Gastroesophageal sphincter (tissue), 4 donors: ENCODE results near the gene RABAC1. TPM values are rescaled to one million over a fixed set of nuclear protein-coding genes. Genes with fewer than 3 reads are reported as not detected.

Experiments
- ATAC-seq: fragments of 150-250 bp; one replicate; pipeline ENCODE4 v1.9.1; 2016; ENCODE audit warnings: mild to moderate bottlenecking, moderate library complexity
- H3K27ac ChIP-seq, 4 donors: fragments of 200-600 bp; sonication (generic) in 3 of 4; 1 replicate in 3 of 4; 2 replicates in 1 of 4; pipeline ENCODE4 v1.5.1; 2016 to 2019
- H3K27me3 ChIP-seq: fragments of 200-600 bp; sonication (generic); one replicate; pipeline ENCODE4 v1.5.1; 2019
- H3K36me3 ChIP-seq, 2 donors: fragments of 200-600 bp; sonication (generic); one replicate each; pipeline ENCODE4 v1.5.1; 2019; ENCODE audit warnings: control low read depth in 1 of 2
- H3K4me1 ChIP-seq, 3 donors: fragments of 200-600 bp; sonication (generic); 1 replicate in 2 of 3; 2 replicates in 1 of 3; pipeline ENCODE4 v1.5.1; 2016 to 2019; ENCODE audit warnings: control low read depth in 2 of 3
- H3K4me3 ChIP-seq, 2 donors: fragments of 200-600 bp; sonication (generic); one replicate each; pipeline ENCODE4 v1.5.1; 2019; ENCODE audit warnings: mild to moderate bottlenecking in 1 of 2, moderate library complexity in 1 of 2
- H3K9me3 ChIP-seq, 3 donors: fragments of 200-600 bp; sonication (generic); one replicate each; pipeline ENCODE4 v1.5.1; 2017 to 2019; ENCODE audit warnings: control low read depth in 2 of 3
- EP300 ChIP-seq: sonication (generic); formaldehyde crosslinking; IDR thresholded peaks from one replicate; pipeline ENCODE4 v1.6.1; 2017; ENCODE audit warnings: antibody characterized with exemption, mild to moderate bottlenecking
- POLR2A ChIP-seq, 2 donors: fragments of 450-650 bp; IDR thresholded peaks; one replicate each; pipeline ENCODE4 v1.6.1; 2017; ENCODE audit warnings: antibody characterized with exemption in 2 of 2, mild to moderate bottlenecking in 2 of 2, moderate library complexity in 1 of 2
- POLR2AphosphoS5 ChIP-seq: sonication (generic); formaldehyde crosslinking; IDR thresholded peaks from one replicate; pipeline ENCODE4 v1.6.1; 2017; ENCODE audit warnings: antibody characterized with exemption
- WGBS, 2 donors: methylation state at CpG; one replicate each; pipeline ENCODE4 v1.1.5; 2018; ENCODE audit warnings: low coverage in 1 of 2; 5-methylcytosine and 5-hydroxymethylcytosine counted together
- total RNA-seq, 4 donors: library from RNA; depleted of rRNA; stranded (reverse); fragments of >200 nt; gene quantifications; one replicate each; pipeline ENCODE4 v1.1.0, GENCODE V29; 2016
- TF ChIP-seq, protein P1 (sequence below), 4 experiments: fragments of 200-600 bp in 2 of 4; fragments of 450-650 bp in 2 of 4; sonication (generic) in 1 of 4; IDR thresholded peaks; one replicate each; pipeline ENCODE4 v1.5.1; 2017 to 2019; ENCODE audit warnings: antibody characterized with exemption in 4 of 4, mild to moderate bottlenecking in 2 of 4, moderate library complexity in 2 of 4

Gene RABAC1
- total RNA-seq, 4 donors from 2014 or later, result 150 to 215 (median 201) TPM

DNA sequence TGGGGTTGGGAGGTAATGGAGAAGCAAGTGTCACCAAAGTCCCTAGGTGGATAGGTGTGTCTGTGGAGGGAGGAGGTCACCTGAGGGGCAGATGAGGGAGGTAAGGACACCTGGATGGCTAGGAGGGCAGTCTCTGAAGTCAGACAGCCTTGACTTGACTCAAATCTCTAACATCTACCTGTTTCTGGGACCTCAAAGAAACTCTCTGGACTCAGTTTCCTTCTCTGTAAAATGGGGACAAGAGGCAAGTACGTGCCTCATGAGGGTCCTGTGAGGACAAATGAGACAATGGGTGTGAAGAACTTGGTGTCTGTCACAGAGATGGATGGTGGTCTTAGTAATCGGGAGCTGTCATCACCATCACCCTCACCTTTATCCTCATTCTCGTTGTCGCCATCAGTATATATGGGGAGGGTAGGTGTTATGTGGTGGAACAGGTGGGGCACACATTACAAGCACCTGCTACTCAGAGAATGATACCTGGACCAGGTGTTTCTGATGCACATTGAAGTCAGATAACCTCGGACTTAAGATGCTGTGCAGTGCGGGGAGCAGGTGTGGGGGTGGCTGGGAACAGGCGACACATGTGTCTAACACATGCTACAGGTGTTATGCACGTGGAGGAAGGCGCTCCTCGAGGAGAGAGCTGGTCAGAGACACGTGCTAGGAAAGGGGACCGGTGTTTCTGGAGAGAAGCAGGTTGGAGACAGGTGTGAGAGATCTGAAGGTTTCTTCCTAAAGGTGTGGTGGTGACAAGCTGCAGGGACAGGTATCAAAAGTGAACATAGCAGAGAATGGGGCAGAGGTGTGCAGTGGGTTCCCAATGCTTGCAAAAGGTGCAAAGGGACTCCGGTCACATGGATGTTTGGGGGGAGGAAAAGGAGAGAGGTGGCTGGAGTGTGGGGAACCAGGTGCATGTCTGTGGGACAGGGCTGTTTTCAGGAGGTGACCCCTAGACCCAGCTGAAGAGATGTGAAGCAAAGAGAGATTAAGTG lies 34.7 kb downstream of the RABAC1 start:
- Histone ChIP-seq H3K4me3 (no peak overlapping the region), H3K27me3 (peaks cover 100% of the 10 kb centered on the region), H3K9me3 (no peaks in the 10 kb centered on the region), H3K4me1 (peaks cover 0 to 20% (median 13%) of the 10 kb centered on the region in 3 donors), H3K27ac (no peak overlapping the region), H3K36me3 (no peaks in the 10 kb centered on the region)
- 25 to 32% methylated on average over 12 of the region's 13 CpGs for WGBS, 2 donors
- TF ChIP-seq, protein P1, sequence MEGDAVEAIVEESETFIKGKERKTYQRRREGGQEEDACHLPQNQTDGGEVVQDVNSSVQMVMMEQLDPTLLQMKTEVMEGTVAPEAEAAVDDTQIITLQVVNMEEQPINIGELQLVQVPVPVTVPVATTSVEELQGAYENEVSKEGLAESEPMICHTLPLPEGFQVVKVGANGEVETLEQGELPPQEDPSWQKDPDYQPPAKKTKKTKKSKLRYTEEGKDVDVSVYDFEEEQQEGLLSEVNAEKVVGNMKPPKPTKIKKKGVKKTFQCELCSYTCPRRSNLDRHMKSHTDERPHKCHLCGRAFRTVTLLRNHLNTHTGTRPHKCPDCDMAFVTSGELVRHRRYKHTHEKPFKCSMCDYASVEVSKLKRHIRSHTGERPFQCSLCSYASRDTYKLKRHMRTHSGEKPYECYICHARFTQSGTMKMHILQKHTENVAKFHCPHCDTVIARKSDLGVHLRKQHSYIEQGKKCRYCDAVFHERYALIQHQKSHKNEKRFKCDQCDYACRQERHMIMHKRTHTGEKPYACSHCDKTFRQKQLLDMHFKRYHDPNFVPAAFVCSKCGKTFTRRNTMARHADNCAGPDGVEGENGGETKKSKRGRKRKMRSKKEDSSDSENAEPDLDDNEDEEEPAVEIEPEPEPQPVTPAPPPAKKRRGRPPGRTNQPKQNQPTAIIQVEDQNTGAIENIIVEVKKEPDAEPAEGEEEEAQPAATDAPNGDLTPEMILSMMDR (IDR thresholded peaks at IDR 0.05), result no peak
- TF ChIP-seq POLR2AphosphoS5 (no peak), POLR2A (IDR thresholded peaks at IDR 0.05) (no peak), EP300 (no peak)
- ATAC-seq, result no peak

GRCh38 chr19:41923045-41923788 lies 35.9 kb downstream of the RABAC1 start:
- no peaks in the 10 kb centered on the region for H3K36me3 ChIP-seq
- H3K4me3 ChIP-seq, result no peak overlapping the region
- H3K27me3 ChIP-seq, result peaks cover 100% of the 10 kb centered on the region
- peaks cover 0 to 8% (median 6%) of the 10 kb centered on the region in 3 donors for H3K4me1 ChIP-seq
- ATAC-seq, result no peak
- H3K9me3 ChIP-seq, result no peaks in the 10 kb centered on the region
- no peak overlapping the region for H3K27ac ChIP-seq
- TF ChIP-seq POLR2A (IDR thresholded peaks at IDR 0.05) (no peak), POLR2AphosphoS5 (no peak), EP300 (no peak)
- TF ChIP-seq, protein P1 (IDR thresholded peaks at IDR 0.05), result no peak
- 29 to 36% methylated on average over 1 to 2 of the region's 6 CpGs for WGBS, 2 donors

- peaks cover 100% of the 10 kb centered on the region for H3K27me3 ChIP-seq
- no peak for ATAC-seq
- 0 to 3% methylated on average over 2 to 4 of the region's 18 CpGs for WGBS, 2 donors
- H3K36me3 ChIP-seq, result no peaks in the 10 kb centered on the region
- H3K9me3 ChIP-seq, result no peaks in the 10 kb centered on the region
- no peak overlapping the region for H3K4me3 ChIP-seq
- H3K27ac ChIP-seq, result no peak overlapping the region
- H3K4me1 ChIP-seq, result peaks cover 0 to 2% (median 0%) of the 10 kb centered on the region in 3 donors
- TF ChIP-seq EP300 (no peak), POLR2AphosphoS5 (no peak), POLR2A (IDR thresholded peaks at IDR 0.05) (no peak)
- TF ChIP-seq, protein P1 (IDR thresholded peaks at IDR 0.05), result no peak
Measured at GRCh38 chr19:41922585-41922984, 36.5 kb downstream of the RABAC1 start.

- no peak for TF ChIP-seq POLR2AphosphoS5
- TF ChIP-seq EP300, result no peak
- no peak for TF ChIP-seq POLR2A (IDR thresholded peaks at IDR 0.05)
- TF ChIP-seq, protein P1 (IDR thresholded peaks at IDR 0.05), result no peak
- no peak for ATAC-seq
- H3K9me3 ChIP-seq, result no peaks in the 10 kb centered on the region
- no peak overlapping the region for H3K4me3 ChIP-seq
- H3K27me3 ChIP-seq, result peaks cover 100% of the 10 kb centered on the region
- WGBS, 2 donors, result 10 to 12% methylated on average over 16 to 18 of the region's 22 CpGs
- H3K27ac ChIP-seq, result no peak overlapping the region
- no peaks in the 10 kb centered on the region for H3K36me3 ChIP-seq
- no peaks in the 10 kb centered on the region for H3K4me1 ChIP-seq
Measured at GRCh38 chr19:41921577-41922576, 37.2 kb downstream of the RABAC1 start.
